ENCODE results near the gene TRIM36.

Gene TRIM36

DNA sequence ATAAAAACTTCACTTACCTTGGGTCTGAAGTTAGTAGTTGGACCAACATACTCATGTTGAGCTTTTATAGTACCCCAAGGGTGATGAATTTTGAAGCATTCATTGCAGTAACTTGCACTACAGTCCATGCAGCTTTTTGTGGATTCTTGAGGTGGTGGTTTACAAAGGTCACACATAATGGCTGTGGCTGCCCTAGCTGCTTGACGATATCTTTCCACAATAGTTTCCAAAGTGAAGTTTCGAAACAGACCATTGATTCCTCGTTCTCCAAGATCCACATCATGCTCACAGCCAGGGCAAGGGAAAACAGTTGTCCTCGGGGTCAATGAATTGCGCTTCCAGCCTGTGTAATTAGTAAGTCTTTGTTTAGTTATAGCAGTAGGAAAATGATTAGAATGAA, 22.7 kb downstream of the TRIM36 start:
- DNase-seq (ENCODE audit: low read depth): no peak
- H3K4me3 ChIP-seq (ENCODE audit: control insufficient read depth, low read depth, low read length): no peak overlapping the region
- no peak for TF ChIP-seq CTCF (IDR thresholded peaks at IDR 0.05; ENCODE audit: control insufficient read depth, insufficient read depth, low read depth, low read length, missing control alignments)

GRCh38 chr5:115136294-115136693, 33.4 kb downstream of the TRIM36 start:
- no peak for TF ChIP-seq CTCF (IDR thresholded peaks at IDR 0.05; ENCODE audit: control insufficient read depth, insufficient read depth, low read depth, low read length, missing control alignments)
- H3K4me3 ChIP-seq (ENCODE audit: control insufficient read depth, low read depth, low read length): no peak overlapping the region
- DNase-seq (ENCODE audit: low read depth): no peak

DNA sequence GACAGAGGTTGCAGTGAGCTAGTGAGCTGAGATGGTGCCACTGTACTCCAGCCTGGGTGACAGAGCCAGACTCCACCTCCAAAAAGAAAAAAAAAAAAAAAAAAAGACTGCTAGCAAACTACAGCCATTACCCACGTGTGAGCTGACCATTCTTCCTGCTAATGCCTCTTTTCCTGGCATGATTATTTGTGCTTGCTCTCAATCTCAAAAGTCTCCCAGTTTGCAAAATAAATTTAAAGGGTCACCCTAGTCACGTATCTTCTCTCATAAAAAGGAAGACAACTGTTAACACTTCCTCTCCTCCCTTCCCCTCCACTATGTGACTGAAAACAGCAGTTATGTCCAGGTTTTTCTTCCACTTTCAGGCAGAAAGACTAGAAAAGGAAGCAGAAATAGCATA, 37.2 kb downstream of the TRIM36 start:
- TF ChIP-seq CTCF (IDR thresholded peaks at IDR 0.05; ENCODE audit: control insufficient read depth, insufficient read depth, low read depth, low read length, missing control alignments): no peak
- DNase-seq (ENCODE audit: low read depth): no peak
- H3K4me3 ChIP-seq (ENCODE audit: control insufficient read depth, low read depth, low read length): no peak overlapping the region

DNA sequence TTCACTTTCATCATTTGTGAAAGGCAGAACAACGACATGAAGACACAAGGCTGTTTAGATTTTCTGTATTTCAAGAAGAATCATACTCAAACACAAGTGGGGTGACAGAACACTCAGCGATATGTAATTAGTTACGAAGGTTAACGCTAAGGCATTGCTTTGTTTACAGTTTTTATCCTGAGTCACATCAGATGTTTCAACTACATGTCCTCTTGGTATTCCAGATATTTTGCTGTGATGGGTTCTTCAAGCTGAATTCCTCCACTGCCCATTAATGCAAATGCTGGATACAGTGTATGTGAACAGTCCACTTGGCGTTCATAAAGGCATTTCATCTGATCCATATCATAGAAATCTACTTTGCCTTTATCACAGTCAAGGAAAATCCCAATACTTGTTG, 43.4 kb downstream of the TRIM36 start:
- no peak for DNase-seq (ENCODE audit: low read depth)
- TF ChIP-seq CTCF (IDR thresholded peaks at IDR 0.05; ENCODE audit: control insufficient read depth, insufficient read depth, low read depth, low read length, missing control alignments): no peak

GRCh38 chr5:115124741-115125140, 45.0 kb downstream of the TRIM36 start:
- DNase-seq (ENCODE audit: low read depth): no peak
- no peak for TF ChIP-seq CTCF (IDR thresholded peaks at IDR 0.05; ENCODE audit: control insufficient read depth, insufficient read depth, low read depth, low read length, missing control alignments)
- H3K4me3 ChIP-seq (ENCODE audit: control insufficient read depth, low read depth, low read length): no peak overlapping the region

More for the DNA sequence above, 43.4 kb downstream of the TRIM36 start:
- no peak overlapping the region for H3K4me3 ChIP-seq (ENCODE audit: control insufficient read depth, low read depth, low read length)

DNA sequence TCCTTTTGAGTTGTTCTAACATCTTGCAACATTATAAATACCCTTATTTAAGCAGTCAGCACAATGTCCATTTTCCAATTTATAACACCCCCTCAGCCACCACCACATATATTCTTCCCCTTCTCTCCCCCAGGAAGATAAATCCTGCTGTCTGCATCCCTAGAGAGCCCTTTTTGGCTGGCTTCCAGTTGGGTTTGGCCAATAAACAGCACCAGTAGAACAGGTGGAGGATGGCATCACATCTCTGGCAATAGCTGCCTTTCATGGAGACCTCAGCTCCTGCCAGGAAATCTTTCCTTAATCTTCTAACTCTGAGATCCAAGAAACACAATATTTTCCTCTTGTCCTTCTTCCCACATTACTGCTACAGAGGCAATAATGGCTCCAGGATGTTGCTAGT, 53.7 kb downstream of the TRIM36 start:
- no peak overlapping the region for H3K4me3 ChIP-seq (ENCODE audit: control insufficient read depth, low read depth, low read length)
- no peak for DNase-seq (ENCODE audit: low read depth)
- TF ChIP-seq CTCF (IDR thresholded peaks at IDR 0.05; ENCODE audit: control insufficient read depth, insufficient read depth, low read depth, low read length, missing control alignments): no peak

DNA sequence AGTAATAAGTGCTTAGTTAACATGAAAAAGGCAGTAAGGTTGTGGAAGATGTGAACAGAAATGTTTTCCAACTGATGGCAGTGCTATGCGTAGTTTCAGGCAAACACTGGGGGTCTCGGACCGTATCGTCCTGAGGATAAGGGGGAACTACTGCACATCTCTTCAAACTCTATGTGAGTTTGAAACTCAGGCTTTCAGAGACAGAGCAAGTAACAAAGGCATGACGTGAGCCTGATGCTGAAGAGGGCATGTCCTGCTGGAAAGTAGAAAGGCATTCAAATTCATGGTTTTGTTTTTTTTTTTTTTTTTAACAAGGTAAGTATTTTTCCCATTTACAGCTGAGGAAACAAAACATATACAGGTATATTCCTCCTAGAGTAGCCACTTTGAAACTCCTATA, 59.9 kb downstream of the TRIM36 start:
- TF ChIP-seq CTCF (IDR thresholded peaks at IDR 0.05; ENCODE audit: control insufficient read depth, insufficient read depth, low read depth, low read length, missing control alignments): no peak
- H3K4me3 ChIP-seq (ENCODE audit: control insufficient read depth, low read depth, low read length): no peak overlapping the region
- DNase-seq (ENCODE audit: low read depth): no peak
